HepG2 (cell line): ENCODE measurements around the gene SLC35F3. TPM values are rescaled to one million over a fixed set of nuclear protein-coding genes. Genes with fewer than 3 reads are reported as not detected.

Experiments
- ATAC-seq: fragments of 200-7000 bp; cut with Tn5 transposase; 3 replicates; pipeline ENCODE4 v1.9.1; 2020; ENCODE audit warnings: mild to moderate bottlenecking, moderate library complexity
- BruUV-seq: library from RNA; stranded (reverse); fragments of 400-500 nt; replicated peaks from 2 replicates; lab custom pipeline; 2021; lab: Mats Ljungman, UMichigan
- CTCF ChIA-PET: fragments of 300-600 bp; formaldehyde crosslinking; extraction: SDS; loops from one replicate; lab custom pipeline; 2021; ENCODE audit warnings: low total read pairs, inconsistent platforms, low intra/inter-chr PET ratio; lab: Yijun Ruan, JAX
- POLR2A ChIA-PET: fragments of 350-600 bp; sonication (Branson Sonifier 250); formaldehyde crosslinking; loops from one replicate; lab custom pipeline; 2020; ENCODE audit warnings: antibody characterized with exemption, inconsistent platforms; lab: Yijun Ruan, JAX
- DNase-seq: peaks from one replicate; pipeline ENCODE4 v3.0.0-alpha.2; 2015; ENCODE audit warnings: low spot score
- FAIRE-seq: peaks from 3 replicates; lab custom pipeline; 2011; peaks lifted over from hg19 to GRCh38; lab: Jason Lieb, UNC
- H2AFZ ChIP-seq: one replicate; pipeline ENCODE4 v1.6.1; 2011; ENCODE audit warnings: low read length, inconsistent platforms
- H3K27ac ChIP-seq: fragments of 300-600 bp; 3 replicates; pipeline ENCODE4 v1.8.0; 2011; ENCODE audit warnings: mixed run types, mild to moderate bottlenecking, mixed read lengths, low read length, inconsistent platforms; ENCODE audit not compliant: insufficient read depth; ENCODE audit errors: extremely low read length
- H3K27me3 ChIP-seq, 2 experiments: fragments of 200-600 bp in 1 of 2; 2 replicates in 1 of 2; 3 replicates in 1 of 2; pipeline versions ENCODE4 v1.6.0 to v1.8.0; 2011; ENCODE audit warnings: low read length in 2 of 2, mild to moderate bottlenecking in 2 of 2, moderate library complexity in 2 of 2, inconsistent platforms in 1 of 2; ENCODE audit not compliant: insufficient read depth in 2 of 2, control insufficient read depth in 1 of 2
- H3K36me3 ChIP-seq, 2 experiments: fragments of 200-600 bp in 1 of 2; replicated peaks in 1 of 2; 2 replicates in 1 of 2; 3 replicates in 1 of 2; pipeline versions ENCODE4 v1.5.1 to v1.8.0; 2011; ENCODE audit warnings: low read length in 2 of 2, inconsistent platforms in 1 of 2; ENCODE audit not compliant: insufficient read depth in 2 of 2, control insufficient read depth in 1 of 2
- H3K4me1 ChIP-seq: 2 replicates; pipeline ENCODE4 v1.5.1; 2012; ENCODE audit warnings: low read length, inconsistent platforms; ENCODE audit not compliant: insufficient read depth
- H3K4me2 ChIP-seq: 2 replicates; pipeline ENCODE4 v1.6.0; 2011; ENCODE audit warnings: low read depth, low read length, inconsistent platforms
- H3K4me3 ChIP-seq, 3 experiments: fragments of 200-600 bp in 1 of 3; sonication (generic), shearing (Covaris generic) in 1 of 3; replicated peaks in 1 of 3; 2 replicates each; pipeline ENCODE4 v1.5.1; 2011 to 2016; ENCODE audit warnings: low read length in 3 of 3, inconsistent platforms in 2 of 3, low read depth in 2 of 3, mild to moderate bottlenecking in 2 of 3, control low read depth in 1 of 3, mixed read lengths in 1 of 3; ENCODE audit not compliant: insufficient read depth in 1 of 3
- H3K79me2 ChIP-seq: one replicate; pipeline ENCODE4 v1.6.1; 2011; ENCODE audit warnings: low read length, inconsistent platforms; ENCODE audit not compliant: insufficient read depth
- H3K9ac ChIP-seq: 2 replicates; pipeline ENCODE4 v1.6.0; 2011; ENCODE audit warnings: mild to moderate bottlenecking, low read depth, low read length, inconsistent platforms; ENCODE audit not compliant: insufficient read depth
- H3K9me3 ChIP-seq: 2 replicates; pipeline ENCODE4 v1.5.1; 2012; ENCODE audit warnings: mild to moderate bottlenecking, low read length
- H4K20me1 ChIP-seq: 2 replicates; pipeline ENCODE4 v1.6.0; 2011; ENCODE audit warnings: inconsistent platforms, mild to moderate bottlenecking, low read length, moderate library complexity; ENCODE audit not compliant: insufficient read depth
- FUBP1 ChIP-seq: sonication (generic); formaldehyde crosslinking; IDR thresholded peaks from 2 replicates; pipeline ENCODE4 v1.5.1; 2020; ENCODE audit warnings: missing genetic modification reagents, mild to moderate bottlenecking, borderline replicate concordance
- GMEB1 ChIP-seq: sonication (generic); formaldehyde crosslinking; IDR thresholded peaks from 2 replicates; pipeline ENCODE4 v1.5.1; 2020; ENCODE audit warnings: missing genetic modification reagents, mild to moderate bottlenecking, borderline replicate concordance
- HNRNPL ChIP-seq: fragments of 200-400 bp; formaldehyde crosslinking; IDR thresholded peaks from 2 replicates; pipeline ENCODE4 v1.6.1; 2017; ENCODE audit warnings: mild to moderate bottlenecking, low read depth, low read length
- KMT2B ChIP-seq: IDR thresholded peaks from 2 replicates; pipeline ENCODE4 v1.6.1; 2016; ENCODE audit warnings: missing genetic modification reagents, missing compliant biosample characterization
- MXD4 ChIP-seq: IDR thresholded peaks from 2 replicates; pipeline ENCODE4 v1.6.1; 2016; ENCODE audit warnings: mild to moderate bottlenecking, missing biosample characterization, missing genetic modification reagents
- RBM22 ChIP-seq: fragments of 200-400 bp; formaldehyde crosslinking; optimal IDR thresholded peaks from 2 replicates; pipeline ENCODE3; 2017; ENCODE audit warnings: mild to moderate bottlenecking, low read length, moderate library complexity
- RXRA ChIP-seq: sonication (generic); formaldehyde crosslinking; IDR thresholded peaks from 2 replicates; pipeline ENCODE4 v1.5.1; 2020; ENCODE audit warnings: missing genetic modification reagents
- SSRP1 ChIP-seq: IDR thresholded peaks from 2 replicates; pipeline ENCODE4 v1.6.1; 2016; ENCODE audit warnings: control low read depth
- ZNF75D ChIP-seq: sonication (generic); formaldehyde crosslinking; IDR thresholded peaks from 2 replicates; pipeline ENCODE4 v1.8.1; 2023; ENCODE audit warnings: missing genetic modification reagents, mild to moderate bottlenecking, borderline replicate concordance
- in situ Hi-C: cut with HindIII; loops from 2 replicates; pipeline ENCODE4 v1.10.0; 2017; ENCODE audit warnings: low pct_unique_long_range_greater_than_20kb; ENCODE audit not compliant: extremely low pct_ligation_motif_present
- intact Hi-C: fragments of 100-400 bp; cut with micrococcal nuclease; formaldehyde crosslinking; loops from one replicate; pipeline ENCODE4 v1.10.0; 2022; ENCODE audit not compliant: unreplicated experiment
- polyA plus RNA-seq, 8 experiments: library from polyadenylated mRNA; depleted of rRNA in 3 of 8; stranded (reverse) in 7 of 8; unstranded in 1 of 8; fragments of >200 nt; fragmentation: Illumina TruSeq in 4 of 8; extraction: Trizol in 4 of 8; gene quantifications; 2 replicates each; pipeline versions ENCODE4 v1.2.1 to v1.2.3, GENCODE V29; 2011 to 2016; ENCODE audit warnings: low read depth in 4 of 8, missing spikeins in 1 of 8, mixed read lengths in 1 of 8; ENCODE audit not compliant: insufficient read depth in 1 of 8
- total RNA-seq, 5 experiments: library from RNA; depleted of rRNA; stranded (reverse); fragments of >200 nt; fragmentation: Illumina TruSeq; extraction: Trizol; gene quantifications; 2 replicates each; pipeline ENCODE4 v1.2.3, GENCODE V29; 2016; ENCODE audit warnings: low read depth in 1 of 5
- TF ChIP-seq, protein P1 (sequence below): sonication (generic); formaldehyde crosslinking; IDR thresholded peaks from 2 replicates; pipeline ENCODE4 v1.4.0; 2020; ENCODE audit warnings: missing genetic modification reagents
- TF ChIP-seq, protein P2 (sequence below): sonication (generic); formaldehyde crosslinking; conservative IDR thresholded peaks from 2 replicates; pipeline ENCODE4 v1.4.0; 2020; ENCODE audit warnings: mild to moderate bottlenecking, missing genetic modification reagents, moderate library complexity

SLC35F3 gene
- total and polyA plus RNA-seq, 2 of the 13 experiments (the other 11 are each of a cell fraction or from before 2014, with no cell fraction given), result not detected

DNA sequence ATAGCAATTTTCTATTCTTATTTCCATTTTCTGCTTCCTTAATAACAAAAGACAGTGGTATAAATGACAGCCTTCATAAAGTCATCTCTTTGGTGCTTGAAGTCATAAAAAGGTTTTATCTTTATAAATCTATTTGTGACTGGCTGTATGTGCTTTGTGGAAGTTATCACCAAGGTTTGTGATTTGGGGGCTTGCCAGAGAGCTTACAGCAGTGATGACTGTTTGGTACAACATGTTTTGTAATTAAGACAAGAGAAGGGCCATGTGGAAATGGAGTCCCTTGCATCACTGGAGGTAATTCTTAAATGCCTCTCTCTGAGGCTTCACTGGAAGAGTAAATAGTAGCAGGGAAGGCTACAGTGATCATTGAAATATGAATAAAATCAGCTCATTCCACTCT, 2.7 kb downstream of the SLC35F3 start (continued):
- TF ChIP-seq, protein P1, sequence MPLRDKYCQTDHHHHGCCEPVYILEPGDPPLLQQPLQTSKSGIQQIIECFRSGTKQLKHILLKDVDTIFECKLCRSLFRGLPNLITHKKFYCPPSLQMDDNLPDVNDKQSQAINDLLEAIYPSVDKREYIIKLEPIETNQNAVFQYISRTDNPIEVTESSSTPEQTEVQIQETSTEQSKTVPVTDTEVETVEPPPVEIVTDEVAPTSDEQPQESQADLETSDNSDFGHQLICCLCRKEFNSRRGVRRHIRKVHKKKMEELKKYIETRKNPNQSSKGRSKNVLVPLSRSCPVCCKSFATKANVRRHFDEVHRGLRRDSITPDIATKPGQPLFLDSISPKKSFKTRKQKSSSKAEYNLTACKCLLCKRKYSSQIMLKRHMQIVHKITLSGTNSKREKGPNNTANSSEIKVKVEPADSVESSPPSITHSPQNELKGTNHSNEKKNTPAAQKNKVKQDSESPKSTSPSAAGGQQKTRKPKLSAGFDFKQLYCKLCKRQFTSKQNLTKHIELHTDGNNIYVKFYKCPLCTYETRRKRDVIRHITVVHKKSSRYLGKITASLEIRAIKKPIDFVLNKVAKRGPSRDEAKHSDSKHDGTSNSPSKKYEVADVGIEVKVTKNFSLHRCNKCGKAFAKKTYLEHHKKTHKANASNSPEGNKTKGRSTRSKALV, result no peak

GRCh38 chr1:233908092-233908491, 3.6 kb downstream of the SLC35F3 start:
- Histone ChIP-seq H4K20me1 (no peaks in the 10 kb centered on the region), H3K4me3 (no peak overlapping the region), H3K79me2 (no peaks in the 10 kb centered on the region), H3K27ac (no peak overlapping the region), H3K4me1 (no peaks in the 10 kb centered on the region), H3K9ac (no peak overlapping the region), H3K36me3 (no peaks in the 10 kb centered on the region), H3K9me3 (no peaks in the 10 kb centered on the region), H2AFZ (no peak overlapping the region), H3K4me2 (no peak overlapping the region), H3K27me3 (peaks cover 0 to 6% of the 10 kb centered on the region in 2 experiments; a peak in 2 of 5 replicates)
- DNase-seq, result no peak
- no peak for FAIRE-seq
- intact Hi-C loops, result no loop called here
- ChIA-PET CTCF (no interaction called here), POLR2A (no interaction called here)
- no TSS peak for BruUV-seq
- no peak for ATAC-seq
- in situ Hi-C loops, result no loop called here
- TF ChIP-seq HNRNPL (no peak), GMEB1 (no peak), MXD4 (CRISPR knock-in tag) (no peak), FUBP1 (no peak), KMT2B (CRISPR knock-in tag) (no peak), RXRA (no peak), SSRP1 (no peak), ZNF75D (CRISPR knock-in tag) (no peak), RBM22 (no peak)
- TF ChIP-seq, protein P2, sequence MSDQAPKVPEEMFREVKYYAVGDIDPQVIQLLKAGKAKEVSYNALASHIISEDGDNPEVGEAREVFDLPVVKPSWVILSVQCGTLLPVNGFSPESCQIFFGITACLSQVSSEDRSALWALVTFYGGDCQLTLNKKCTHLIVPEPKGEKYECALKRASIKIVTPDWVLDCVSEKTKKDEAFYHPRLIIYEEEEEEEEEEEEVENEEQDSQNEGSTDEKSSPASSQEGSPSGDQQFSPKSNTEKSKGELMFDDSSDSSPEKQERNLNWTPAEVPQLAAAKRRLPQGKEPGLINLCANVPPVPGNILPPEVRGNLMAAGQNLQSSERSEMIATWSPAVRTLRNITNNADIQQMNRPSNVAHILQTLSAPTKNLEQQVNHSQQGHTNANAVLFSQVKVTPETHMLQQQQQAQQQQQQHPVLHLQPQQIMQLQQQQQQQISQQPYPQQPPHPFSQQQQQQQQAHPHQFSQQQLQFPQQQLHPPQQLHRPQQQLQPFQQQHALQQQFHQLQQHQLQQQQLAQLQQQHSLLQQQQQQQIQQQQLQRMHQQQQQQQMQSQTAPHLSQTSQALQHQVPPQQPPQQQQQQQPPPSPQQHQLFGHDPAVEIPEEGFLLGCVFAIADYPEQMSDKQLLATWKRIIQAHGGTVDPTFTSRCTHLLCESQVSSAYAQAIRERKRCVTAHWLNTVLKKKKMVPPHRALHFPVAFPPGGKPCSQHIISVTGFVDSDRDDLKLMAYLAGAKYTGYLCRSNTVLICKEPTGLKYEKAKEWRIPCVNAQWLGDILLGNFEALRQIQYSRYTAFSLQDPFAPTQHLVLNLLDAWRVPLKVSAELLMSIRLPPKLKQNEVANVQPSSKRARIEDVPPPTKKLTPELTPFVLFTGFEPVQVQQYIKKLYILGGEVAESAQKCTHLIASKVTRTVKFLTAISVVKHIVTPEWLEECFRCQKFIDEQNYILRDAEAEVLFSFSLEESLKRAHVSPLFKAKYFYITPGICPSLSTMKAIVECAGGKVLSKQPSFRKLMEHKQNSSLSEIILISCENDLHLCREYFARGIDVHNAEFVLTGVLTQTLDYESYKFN (CRISPR knock-in tag), result no peak
